Measurements from ENCODE around the gene PDE4D. TPM values are rescaled to one million over a fixed set of nuclear protein-coding genes. Genes with fewer than 3 reads are reported as not detected.

The PDE4D gene
- total RNA-seq, 1 donor from 2014 or later = 11.8 TPM

DNA sequence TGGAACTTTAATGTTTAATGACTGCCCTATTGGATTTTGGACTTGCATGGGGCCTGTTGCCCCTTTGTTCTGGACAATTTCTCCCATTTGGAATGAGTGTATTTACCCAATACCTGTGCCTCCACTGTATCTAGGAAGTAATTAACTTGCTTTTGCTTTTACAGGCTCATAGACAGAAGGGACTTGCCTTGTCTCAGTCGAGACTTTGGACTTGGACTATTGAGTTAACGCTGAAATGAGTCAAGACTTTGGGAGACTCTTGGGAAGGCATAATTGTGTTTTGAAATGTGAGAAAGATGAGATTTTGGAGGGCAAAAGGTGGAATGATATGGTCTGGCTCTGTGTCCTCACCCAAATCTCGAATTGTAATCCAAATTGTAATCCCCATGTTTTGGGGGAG, 368.2 kb downstream of the PDE4D start:
- DNase-seq (ENCODE audit: low read depth, low spot score) = no peak
- Mint-ChIP-seq H3K4me1 (peaks cover 9% of the 10 kb centered on the region), H3K27me3 (ENCODE audit: low read depth) (no peaks in the 10 kb centered on the region), H3K9me3 (peaks cover 7% of the 10 kb centered on the region), H3K36me3 (ENCODE audit: low read depth) (no peaks in the 10 kb centered on the region), H3K4me3 (no peak overlapping the region), H3K27ac (ENCODE audit: unreplicated experiment) (no peak overlapping the region)
- TF ChIP-seq, protein P1, sequence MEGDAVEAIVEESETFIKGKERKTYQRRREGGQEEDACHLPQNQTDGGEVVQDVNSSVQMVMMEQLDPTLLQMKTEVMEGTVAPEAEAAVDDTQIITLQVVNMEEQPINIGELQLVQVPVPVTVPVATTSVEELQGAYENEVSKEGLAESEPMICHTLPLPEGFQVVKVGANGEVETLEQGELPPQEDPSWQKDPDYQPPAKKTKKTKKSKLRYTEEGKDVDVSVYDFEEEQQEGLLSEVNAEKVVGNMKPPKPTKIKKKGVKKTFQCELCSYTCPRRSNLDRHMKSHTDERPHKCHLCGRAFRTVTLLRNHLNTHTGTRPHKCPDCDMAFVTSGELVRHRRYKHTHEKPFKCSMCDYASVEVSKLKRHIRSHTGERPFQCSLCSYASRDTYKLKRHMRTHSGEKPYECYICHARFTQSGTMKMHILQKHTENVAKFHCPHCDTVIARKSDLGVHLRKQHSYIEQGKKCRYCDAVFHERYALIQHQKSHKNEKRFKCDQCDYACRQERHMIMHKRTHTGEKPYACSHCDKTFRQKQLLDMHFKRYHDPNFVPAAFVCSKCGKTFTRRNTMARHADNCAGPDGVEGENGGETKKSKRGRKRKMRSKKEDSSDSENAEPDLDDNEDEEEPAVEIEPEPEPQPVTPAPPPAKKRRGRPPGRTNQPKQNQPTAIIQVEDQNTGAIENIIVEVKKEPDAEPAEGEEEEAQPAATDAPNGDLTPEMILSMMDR (conservative IDR thresholded peaks at IDR 0.05) = no peak

GRCh38 chr5:59522201-59522831, 371.2 kb downstream of the PDE4D start:
- H3K4me1 Mint-ChIP-seq = no peaks in the 10 kb centered on the region
- H3K4me3 Mint-ChIP-seq = no peak overlapping the region
- H3K36me3 Mint-ChIP-seq (ENCODE audit: low read depth) = no peaks in the 10 kb centered on the region
- TF ChIP-seq, protein P1 (conservative IDR thresholded peaks at IDR 0.05) = no peak
- no peak overlapping the region for H3K27ac Mint-ChIP-seq (ENCODE audit: unreplicated experiment)
- DNase-seq (ENCODE audit: low read depth, low spot score) = no peak
- peaks cover 7% of the 10 kb centered on the region for H3K9me3 Mint-ChIP-seq
- no peaks in the 10 kb centered on the region for H3K27me3 Mint-ChIP-seq (ENCODE audit: low read depth)

- no peak overlapping the region for H3K4me3 Mint-ChIP-seq
- peaks cover 7% of the 10 kb centered on the region for H3K9me3 Mint-ChIP-seq
- H3K4me1 Mint-ChIP-seq = no peaks in the 10 kb centered on the region
- H3K27ac Mint-ChIP-seq (ENCODE audit: unreplicated experiment) = no peak overlapping the region
- TF ChIP-seq, protein P1 (conservative IDR thresholded peaks at IDR 0.05) = no peak
- no peaks in the 10 kb centered on the region for H3K36me3 Mint-ChIP-seq (ENCODE audit: low read depth)
- no peak for DNase-seq (ENCODE audit: low read depth, low spot score)
- H3K27me3 Mint-ChIP-seq (ENCODE audit: low read depth) = no peaks in the 10 kb centered on the region
Measured at GRCh38 chr5:59521476-59521875, 372.1 kb downstream of the PDE4D start.

DNA sequence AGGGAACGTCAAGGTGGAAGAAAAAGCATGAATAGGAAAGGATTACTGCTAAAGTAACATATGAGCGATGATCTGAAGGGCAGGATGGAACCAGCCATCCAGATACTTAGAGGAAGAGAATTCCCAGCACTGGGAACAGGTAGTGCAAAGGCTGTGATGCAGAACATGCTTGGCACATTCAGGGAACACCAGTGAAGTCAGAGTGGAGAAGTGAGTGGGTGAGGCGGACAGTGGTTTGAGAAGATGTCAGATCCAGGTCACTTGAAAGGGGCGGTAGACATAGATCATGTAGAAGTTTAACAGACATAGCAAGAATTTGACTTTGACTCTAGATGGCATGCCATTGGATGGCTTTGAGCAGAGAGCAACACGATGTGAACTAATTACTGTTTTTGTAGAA, 374.2 kb downstream of the PDE4D start:
- TF ChIP-seq, protein P1 (conservative IDR thresholded peaks at IDR 0.05) = no peak
- peaks cover 7% of the 10 kb centered on the region for H3K9me3 Mint-ChIP-seq
- H3K4me1 Mint-ChIP-seq = no peaks in the 10 kb centered on the region
- H3K27ac Mint-ChIP-seq (ENCODE audit: unreplicated experiment) = no peak overlapping the region
- H3K4me3 Mint-ChIP-seq = no peak overlapping the region
- H3K27me3 Mint-ChIP-seq (ENCODE audit: low read depth) = no peaks in the 10 kb centered on the region
- no peak for DNase-seq (ENCODE audit: low read depth, low spot score)
- no peaks in the 10 kb centered on the region for H3K36me3 Mint-ChIP-seq (ENCODE audit: low read depth)

GRCh38 chr5:59517926-59518585, 375.5 kb downstream of the PDE4D start:
- TF ChIP-seq, protein P1 (conservative IDR thresholded peaks at IDR 0.05) = no peak
- DNase-seq (ENCODE audit: low read depth, low spot score) = no peak
- Mint-ChIP-seq H3K4me3 (no peak overlapping the region), H3K27me3 (ENCODE audit: low read depth) (no peaks in the 10 kb centered on the region), H3K4me1 (no peaks in the 10 kb centered on the region), H3K27ac (ENCODE audit: unreplicated experiment) (no peak overlapping the region), H3K9me3 (no peaks in the 10 kb centered on the region), H3K36me3 (ENCODE audit: low read depth) (no peaks in the 10 kb centered on the region)
